ENCODE results near the gene PRKCD. TPM values are rescaled to one million over a fixed set of nuclear protein-coding genes. Genes with fewer than 3 reads are reported as not detected.
"Not testable (repeated sequence)": the region's sequence is repeated elsewhere in the genome, so short reads cannot be mapped to it uniquely, and the experiment has no call there.

The PRKCD gene
- total RNA-seq, 1 experiment from 2014 or later = 19.2 TPM

DNA sequence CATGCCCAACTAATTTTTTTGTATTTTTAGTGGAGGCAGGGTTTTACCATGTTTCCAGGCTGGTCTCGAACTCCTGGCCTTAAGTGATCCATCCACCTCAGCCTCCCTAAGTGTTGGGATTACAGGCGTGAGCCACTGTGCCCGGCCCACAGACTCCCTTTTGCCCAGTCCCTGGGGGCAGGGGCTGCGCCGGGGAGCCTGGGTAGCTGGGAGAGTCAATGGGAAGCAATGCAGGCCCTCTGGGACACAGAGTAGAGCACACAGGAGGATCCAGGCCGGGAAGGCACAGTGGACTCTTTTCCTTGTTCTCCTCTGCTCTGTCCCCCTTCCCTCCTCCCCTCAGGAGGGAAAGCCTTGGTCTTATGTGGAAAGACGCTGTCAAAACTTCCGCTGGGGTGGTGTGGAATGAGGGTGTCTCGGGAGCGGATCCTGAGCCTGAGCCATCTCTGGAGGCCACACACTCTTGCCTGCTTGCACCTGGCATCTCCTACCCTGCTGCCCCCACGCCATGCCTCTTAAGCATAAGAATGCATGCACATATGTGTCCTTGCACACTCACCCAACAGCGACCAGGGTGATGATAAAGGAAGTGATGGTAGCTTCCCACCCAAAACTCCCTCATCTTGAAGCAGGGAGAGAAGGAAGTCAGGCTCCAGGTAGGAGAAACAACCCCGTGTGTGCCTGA is 11.9 kb upstream of the PRKCD start (continued):
- TF ChIP-seq, protein P1, sequence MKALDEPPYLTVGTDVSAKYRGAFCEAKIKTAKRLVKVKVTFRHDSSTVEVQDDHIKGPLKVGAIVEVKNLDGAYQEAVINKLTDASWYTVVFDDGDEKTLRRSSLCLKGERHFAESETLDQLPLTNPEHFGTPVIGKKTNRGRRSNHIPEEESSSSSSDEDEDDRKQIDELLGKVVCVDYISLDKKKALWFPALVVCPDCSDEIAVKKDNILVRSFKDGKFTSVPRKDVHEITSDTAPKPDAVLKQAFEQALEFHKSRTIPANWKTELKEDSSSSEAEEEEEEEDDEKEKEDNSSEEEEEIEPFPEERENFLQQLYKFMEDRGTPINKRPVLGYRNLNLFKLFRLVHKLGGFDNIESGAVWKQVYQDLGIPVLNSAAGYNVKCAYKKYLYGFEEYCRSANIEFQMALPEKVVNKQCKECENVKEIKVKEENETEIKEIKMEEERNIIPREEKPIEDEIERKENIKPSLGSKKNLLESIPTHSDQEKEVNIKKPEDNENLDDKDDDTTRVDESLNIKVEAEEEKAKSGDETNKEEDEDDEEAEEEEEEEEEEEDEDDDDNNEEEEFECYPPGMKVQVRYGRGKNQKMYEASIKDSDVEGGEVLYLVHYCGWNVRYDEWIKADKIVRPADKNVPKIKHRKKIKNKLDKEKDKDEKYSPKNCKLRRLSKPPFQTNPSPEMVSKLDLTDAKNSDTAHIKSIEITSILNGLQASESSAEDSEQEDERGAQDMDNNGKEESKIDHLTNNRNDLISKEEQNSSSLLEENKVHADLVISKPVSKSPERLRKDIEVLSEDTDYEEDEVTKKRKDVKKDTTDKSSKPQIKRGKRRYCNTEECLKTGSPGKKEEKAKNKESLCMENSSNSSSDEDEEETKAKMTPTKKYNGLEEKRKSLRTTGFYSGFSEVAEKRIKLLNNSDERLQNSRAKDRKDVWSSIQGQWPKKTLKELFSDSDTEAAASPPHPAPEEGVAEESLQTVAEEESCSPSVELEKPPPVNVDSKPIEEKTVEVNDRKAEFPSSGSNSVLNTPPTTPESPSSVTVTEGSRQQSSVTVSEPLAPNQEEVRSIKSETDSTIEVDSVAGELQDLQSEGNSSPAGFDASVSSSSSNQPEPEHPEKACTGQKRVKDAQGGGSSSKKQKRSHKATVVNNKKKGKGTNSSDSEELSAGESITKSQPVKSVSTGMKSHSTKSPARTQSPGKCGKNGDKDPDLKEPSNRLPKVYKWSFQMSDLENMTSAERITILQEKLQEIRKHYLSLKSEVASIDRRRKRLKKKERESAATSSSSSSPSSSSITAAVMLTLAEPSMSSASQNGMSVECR (CRISPR knock-in tag; IDR thresholded peaks at IDR 0.05; ENCODE audit: borderline replicate concordance) = no peak
- TF ChIP-seq ZNF263 (CRISPR knock-in tag; IDR thresholded peaks at IDR 0.05; ENCODE audit: low read depth) = no peak
- TF ChIP-seq SMAD4 (CRISPR knock-in tag; IDR thresholded peaks at IDR 0.05) = no peak
- TF ChIP-seq, protein P2, sequence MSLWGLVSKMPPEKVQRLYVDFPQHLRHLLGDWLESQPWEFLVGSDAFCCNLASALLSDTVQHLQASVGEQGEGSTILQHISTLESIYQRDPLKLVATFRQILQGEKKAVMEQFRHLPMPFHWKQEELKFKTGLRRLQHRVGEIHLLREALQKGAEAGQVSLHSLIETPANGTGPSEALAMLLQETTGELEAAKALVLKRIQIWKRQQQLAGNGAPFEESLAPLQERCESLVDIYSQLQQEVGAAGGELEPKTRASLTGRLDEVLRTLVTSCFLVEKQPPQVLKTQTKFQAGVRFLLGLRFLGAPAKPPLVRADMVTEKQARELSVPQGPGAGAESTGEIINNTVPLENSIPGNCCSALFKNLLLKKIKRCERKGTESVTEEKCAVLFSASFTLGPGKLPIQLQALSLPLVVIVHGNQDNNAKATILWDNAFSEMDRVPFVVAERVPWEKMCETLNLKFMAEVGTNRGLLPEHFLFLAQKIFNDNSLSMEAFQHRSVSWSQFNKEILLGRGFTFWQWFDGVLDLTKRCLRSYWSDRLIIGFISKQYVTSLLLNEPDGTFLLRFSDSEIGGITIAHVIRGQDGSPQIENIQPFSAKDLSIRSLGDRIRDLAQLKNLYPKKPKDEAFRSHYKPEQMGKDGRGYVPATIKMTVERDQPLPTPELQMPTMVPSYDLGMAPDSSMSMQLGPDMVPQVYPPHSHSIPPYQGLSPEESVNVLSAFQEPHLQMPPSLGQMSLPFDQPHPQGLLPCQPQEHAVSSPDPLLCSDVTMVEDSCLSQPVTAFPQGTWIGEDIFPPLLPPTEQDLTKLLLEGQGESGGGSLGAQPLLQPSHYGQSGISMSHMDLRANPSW (CRISPR knock-in tag; conservative IDR thresholded peaks at IDR 0.05; ENCODE audit: low read depth) = no peak

DNA sequence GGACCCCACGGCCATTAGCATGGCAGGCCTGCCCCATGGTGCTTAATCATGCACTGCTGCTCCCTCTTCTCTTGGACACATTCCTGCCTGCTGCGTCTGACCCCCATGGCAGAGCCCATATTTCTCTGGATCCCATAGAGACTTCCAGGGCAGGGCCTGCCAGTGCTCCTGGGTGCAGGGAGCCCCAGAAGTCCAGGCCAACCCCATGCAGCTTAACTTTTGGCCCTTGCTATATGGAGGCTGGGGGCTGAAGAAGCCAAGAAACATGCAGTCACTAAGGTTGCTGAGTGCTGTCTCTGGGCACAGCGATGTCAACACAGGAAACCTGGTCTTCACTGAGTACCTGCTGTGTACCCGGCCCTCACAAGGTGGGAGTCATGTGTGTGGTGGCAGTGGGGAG is 11.3 kb upstream of the PRKCD start:
- Mint-ChIP-seq H3K4me1 (no peaks in the 10 kb centered on the region), H3K9me3 (no peaks in the 10 kb centered on the region), H3K4me3 (no peak overlapping the region), H3K36me3 (no peaks in the 10 kb centered on the region), H3K27me3 (ENCODE audit: low read depth) (no peaks in the 10 kb centered on the region), H3K27ac (no peak overlapping the region)
- DNase-seq (ENCODE audit: low spot score) = no peak
- POLR2A ChIA-PET = no interaction called here
- TF ChIP-seq FOXJ3 (CRISPR knock-in tag; IDR thresholded peaks at IDR 0.05; ENCODE audit: borderline replicate concordance) = no peak
- TF ChIP-seq ELF4 (CRISPR knock-in tag; IDR thresholded peaks at IDR 0.05; ENCODE audit: low read depth) = no peak
- CTCF ChIA-PET = interaction anchor here (0.9 kb wide), 1 partner anchor 11 kb away, joined by 4 read pairs; the partner anchor contains the start of gene PRKCD
- no peak; the same call in 1 of the 2 replicates for ATAC-seq

DNA sequence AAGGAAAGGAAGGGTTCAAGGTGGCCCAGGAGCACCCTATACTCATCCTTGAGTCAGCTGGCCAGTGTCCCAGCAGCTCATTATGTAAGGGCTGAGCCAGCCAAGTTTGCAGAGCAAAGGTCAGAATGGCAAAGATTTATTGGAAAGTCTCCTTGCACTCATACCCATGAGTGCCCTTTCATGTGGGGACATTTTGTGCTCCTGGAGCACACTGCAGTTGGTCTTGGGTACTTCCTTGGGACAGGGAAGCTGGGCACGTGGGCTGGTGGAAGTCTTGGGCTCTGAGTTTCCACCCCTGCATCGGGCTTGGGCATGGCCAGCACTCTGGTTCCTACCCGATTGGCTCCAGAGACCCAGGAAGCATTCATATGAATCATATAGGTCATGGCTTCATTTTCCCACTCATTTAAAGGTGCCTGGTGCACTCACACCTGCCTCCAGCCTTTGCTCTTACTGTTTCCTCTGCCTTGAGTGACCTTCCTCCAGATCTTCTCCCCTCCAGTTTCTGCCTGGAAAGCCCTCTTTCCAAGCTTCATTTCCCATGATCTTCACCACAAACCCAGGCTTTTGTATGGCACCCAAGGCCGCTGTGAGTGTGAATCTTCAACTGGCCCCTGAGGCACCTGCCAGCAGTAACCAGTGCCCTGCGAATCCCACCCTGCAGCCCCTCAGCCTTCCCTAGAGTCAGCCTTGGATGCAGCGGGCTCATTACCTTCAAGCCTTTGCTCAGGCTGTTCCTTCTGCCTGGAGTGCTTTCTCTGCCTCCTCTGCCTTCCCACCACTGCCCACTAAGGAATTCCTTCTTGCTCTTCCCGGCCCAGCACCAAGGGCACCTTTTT is 10.5 kb upstream of the PRKCD start:
- ChIA-PET CTCF (interaction anchor here (0.9 kb wide), 1 partner anchor 10 kb away, joined by 4 read pairs; the partner anchor contains the start of gene PRKCD), POLR2A (no interaction called here)
- Mint-ChIP-seq H3K36me3 (no peaks in the 10 kb centered on the region), H3K27ac (no peak overlapping the region), H3K4me3 (no peak overlapping the region), H3K9me3 (no peaks in the 10 kb centered on the region), H3K4me1 (no peaks in the 10 kb centered on the region), H3K27me3 (ENCODE audit: low read depth) (no peaks in the 10 kb centered on the region)
- no peak for TF ChIP-seq JAZF1 (CRISPR knock-in tag; IDR thresholded peaks at IDR 0.05)
- TF ChIP-seq HMGA2 (CRISPR knock-in tag; IDR thresholded peaks at IDR 0.05) = no peak
- no peak for TF ChIP-seq NR1H2 (CRISPR knock-in tag; IDR thresholded peaks at IDR 0.05)
- TF ChIP-seq RORB (CRISPR knock-in tag; IDR thresholded peaks at IDR 0.05) = no peak
- TF ChIP-seq, protein P3, sequence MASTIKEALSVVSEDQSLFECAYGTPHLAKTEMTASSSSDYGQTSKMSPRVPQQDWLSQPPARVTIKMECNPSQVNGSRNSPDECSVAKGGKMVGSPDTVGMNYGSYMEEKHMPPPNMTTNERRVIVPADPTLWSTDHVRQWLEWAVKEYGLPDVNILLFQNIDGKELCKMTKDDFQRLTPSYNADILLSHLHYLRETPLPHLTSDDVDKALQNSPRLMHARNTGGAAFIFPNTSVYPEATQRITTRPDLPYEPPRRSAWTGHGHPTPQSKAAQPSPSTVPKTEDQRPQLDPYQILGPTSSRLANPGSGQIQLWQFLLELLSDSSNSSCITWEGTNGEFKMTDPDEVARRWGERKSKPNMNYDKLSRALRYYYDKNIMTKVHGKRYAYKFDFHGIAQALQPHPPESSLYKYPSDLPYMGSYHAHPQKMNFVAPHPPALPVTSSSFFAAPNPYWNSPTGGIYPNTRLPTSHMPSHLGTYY (CRISPR knock-in tag; IDR thresholded peaks at IDR 0.05) = no peak
- no peak for TF ChIP-seq TCF7 (CRISPR knock-in tag; IDR thresholded peaks at IDR 0.05; ENCODE audit: low read depth)
- TF ChIP-seq ELF4 (CRISPR knock-in tag; IDR thresholded peaks at IDR 0.05; ENCODE audit: low read depth) = no peak
- TF ChIP-seq ZNF138 (CRISPR knock-in tag; conservative IDR thresholded peaks at IDR 0.05) = no peak
- TF ChIP-seq ZBTB21 (CRISPR knock-in tag; IDR thresholded peaks at IDR 0.05; ENCODE audit: borderline replicate concordance) = no peak
- TF ChIP-seq, protein P4, sequence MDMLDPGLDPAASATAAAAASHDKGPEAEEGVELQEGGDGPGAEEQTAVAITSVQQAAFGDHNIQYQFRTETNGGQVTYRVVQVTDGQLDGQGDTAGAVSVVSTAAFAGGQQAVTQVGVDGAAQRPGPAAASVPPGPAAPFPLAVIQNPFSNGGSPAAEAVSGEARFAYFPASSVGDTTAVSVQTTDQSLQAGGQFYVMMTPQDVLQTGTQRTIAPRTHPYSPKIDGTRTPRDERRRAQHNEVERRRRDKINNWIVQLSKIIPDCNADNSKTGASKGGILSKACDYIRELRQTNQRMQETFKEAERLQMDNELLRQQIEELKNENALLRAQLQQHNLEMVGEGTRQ (CRISPR knock-in tag; IDR thresholded peaks at IDR 0.05) = no peak
- no peak for TF ChIP-seq MXD4 (CRISPR knock-in tag; IDR thresholded peaks at IDR 0.05; ENCODE audit: borderline replicate concordance)
- ATAC-seq (no peak), DNase-seq (ENCODE audit: low spot score) (no peak)

DNA sequence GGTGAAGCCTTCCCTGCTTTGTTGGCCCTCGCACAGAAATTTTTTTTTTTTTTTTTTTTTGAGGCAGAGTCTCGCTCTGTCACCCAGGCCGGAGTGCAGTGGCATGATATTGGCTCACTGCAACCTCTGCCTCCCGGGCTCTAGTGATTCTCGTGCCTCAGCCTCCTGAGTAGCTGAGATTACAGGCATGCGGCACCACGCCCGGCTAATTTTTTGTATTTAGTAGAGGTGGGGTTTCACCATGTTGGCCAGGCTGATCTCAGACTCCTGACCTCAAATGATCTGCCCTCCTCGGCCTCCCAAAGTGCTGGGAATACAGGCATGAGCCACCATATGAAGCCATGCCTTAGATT is 9.9 kb upstream of the PRKCD start:
- POLR2A ChIA-PET; ATAC-seq; H3K27me3 Mint-ChIP-seq (ENCODE audit: low read depth); H3K36me3 Mint-ChIP-seq; H3K27ac Mint-ChIP-seq; H3K4me1 Mint-ChIP-seq; CTCF ChIA-PET; H3K9me3 Mint-ChIP-seq; H3K4me3 Mint-ChIP-seq; DNase-seq (ENCODE audit: low spot score): not testable (repeated sequence)
